Measurements from ENCODE around the gene SPRR2E. TPM values are rescaled to one million over a fixed set of nuclear protein-coding genes. Genes with fewer than 3 reads are reported as not detected.
"Not testable (repeated sequence)": the region's sequence is repeated elsewhere in the genome, so short reads cannot be mapped to it uniquely, and the experiment has no call there.

The SPRR2E gene
- total RNA-seq, 2 donors from 2014 or later = not detected

- Mint-ChIP-seq H3K27ac (no peak overlapping the region), H3K4me1 (no peaks in the 10 kb centered on the region), H3K27me3 (peaks cover 35% of the 10 kb centered on the region), H3K9me3 (no peaks in the 10 kb centered on the region), H3K36me3 (ENCODE audit: low read depth) (no peaks in the 10 kb centered on the region), H3K4me3 (no peak overlapping the region)
- peak; percentile 40 for ATAC-seq (replicated peaks)
Observed at GRCh38 chr1:153100245-153100644, 5.9 kb upstream of the SPRR2E start.

GRCh38 chr1:153099461-153100045, 5.2 kb upstream of the SPRR2E start:
- H3K27me3 Mint-ChIP-seq = peaks cover 34% of the 10 kb centered on the region
- no peaks in the 10 kb centered on the region for H3K4me1 Mint-ChIP-seq
- no peaks in the 10 kb centered on the region for H3K9me3 Mint-ChIP-seq
- H3K27ac Mint-ChIP-seq = no peak overlapping the region
- H3K36me3 Mint-ChIP-seq (ENCODE audit: low read depth) = no peaks in the 10 kb centered on the region
- no peak for ATAC-seq (replicated peaks)
- no peak overlapping the region for H3K4me3 Mint-ChIP-seq

GRCh38 chr1:153095764-153096163, 1.4 kb upstream of the SPRR2E start:
- Mint-ChIP-seq H3K4me1 (no peaks in the 10 kb centered on the region), H3K27me3 (peaks cover 24% of the 10 kb centered on the region), H3K4me3 (no peak overlapping the region), H3K36me3 (ENCODE audit: low read depth) (no peaks in the 10 kb centered on the region), H3K27ac (no peak overlapping the region), H3K9me3 (no peaks in the 10 kb centered on the region)
- ATAC-seq (replicated peaks) = no peak

- no peaks in the 10 kb centered on the region for H3K36me3 Mint-ChIP-seq (ENCODE audit: low read depth)
- no peak for ATAC-seq (replicated peaks)
- no peak overlapping the region for H3K27ac Mint-ChIP-seq
- peaks cover 34% of the 10 kb centered on the region for H3K27me3 Mint-ChIP-seq
- H3K4me3 Mint-ChIP-seq = no peak overlapping the region
- H3K9me3 Mint-ChIP-seq = no peaks in the 10 kb centered on the region
- no peaks in the 10 kb centered on the region for H3K4me1 Mint-ChIP-seq
Observed at GRCh38 chr1:153087652-153088051, 6.7 kb downstream of the SPRR2E start.

GRCh38 chr1:153081736-153082135, 12.6 kb downstream of the SPRR2E start:
- no peaks in the 10 kb centered on the region for H3K36me3 Mint-ChIP-seq (ENCODE audit: low read depth)
- no peak overlapping the region for H3K4me3 Mint-ChIP-seq
- no peak for ATAC-seq (replicated peaks)
- H3K9me3 Mint-ChIP-seq = peaks cover 5% of the 10 kb centered on the region
- H3K27me3 Mint-ChIP-seq = peaks cover 32% of the 10 kb centered on the region
- H3K27ac Mint-ChIP-seq = no peak overlapping the region
- no peaks in the 10 kb centered on the region for H3K4me1 Mint-ChIP-seq

- peaks cover 17% of the 10 kb centered on the region for H3K27me3 Mint-ChIP-seq
- no peaks in the 10 kb centered on the region for H3K9me3 Mint-ChIP-seq
- H3K36me3 Mint-ChIP-seq (ENCODE audit: low read depth) = no peaks in the 10 kb centered on the region
- no peak for ATAC-seq (replicated peaks)
- no peaks in the 10 kb centered on the region for H3K4me1 Mint-ChIP-seq
- H3K27ac Mint-ChIP-seq = no peak overlapping the region
- no peak overlapping the region for H3K4me3 Mint-ChIP-seq
Observed at GRCh38 chr1:153072806-153073726, 21.3 kb downstream of the SPRR2E start.

GRCh38 chr1:153071511-153071910, 22.8 kb downstream of the SPRR2E start, which contains the start of gene SPRR2B:
SPRR2B (minus strand) TSS chr1:153071611; CDS start chr1:153070839, 772 bp downstream.
- Mint-ChIP-seq H3K9me3 (no peaks in the 10 kb centered on the region), H3K4me1 (no peaks in the 10 kb centered on the region), H3K4me3 (no peak within 1 kb of the TSS), H3K27ac (no peak within 1 kb of the TSS), H3K36me3 (ENCODE audit: low read depth) (no peaks in the 10 kb centered on the region), H3K27me3 (peaks cover 23% of the 10 kb centered on the region)
- ATAC-seq (replicated peaks) = no peak

GRCh38 chr1:153070243-153070642, 24.1 kb downstream of the SPRR2E start:
- H3K27me3 Mint-ChIP-seq = peaks cover 29% of the 10 kb centered on the region
- no peak for ATAC-seq (replicated peaks)

GRCh38 chr1:153058826-153059784, 35.2 kb downstream of the SPRR2E start:
- Mint-ChIP-seq H3K36me3 (ENCODE audit: low read depth) (no peaks in the 10 kb centered on the region), H3K27me3 (peaks cover 36% of the 10 kb centered on the region), H3K4me1 (no peaks in the 10 kb centered on the region), H3K4me3 (no peak overlapping the region), H3K27ac (no peak overlapping the region), H3K9me3 (no peaks in the 10 kb centered on the region)
- ATAC-seq (replicated peaks) = no peak

More at GRCh38 chr1:153070243-153070642, 24.1 kb downstream of the SPRR2E start:
- Mint-ChIP-seq H3K4me3 (no peak overlapping the region), H3K36me3 (ENCODE audit: low read depth) (no peaks in the 10 kb centered on the region), H3K9me3 (no peaks in the 10 kb centered on the region), H3K4me1 (no peaks in the 10 kb centered on the region), H3K27ac (no peak overlapping the region)

GRCh38 chr1:153058154-153058553, 36.2 kb downstream of the SPRR2E start:
- no peak overlapping the region for H3K27ac Mint-ChIP-seq
- ATAC-seq (replicated peaks) = no peak
- no peaks in the 10 kb centered on the region for H3K9me3 Mint-ChIP-seq
- H3K27me3 Mint-ChIP-seq = peaks cover 45% of the 10 kb centered on the region
- H3K36me3 Mint-ChIP-seq (ENCODE audit: low read depth) = no peaks in the 10 kb centered on the region
- H3K4me1 Mint-ChIP-seq = no peaks in the 10 kb centered on the region
- no peak overlapping the region for H3K4me3 Mint-ChIP-seq

- Mint-ChIP-seq H3K36me3 (ENCODE audit: low read depth) (no peaks in the 10 kb centered on the region), H3K4me3 (no peak within 1 kb of the TSS), H3K27ac (no peak within 1 kb of the TSS), H3K4me1 (no peaks in the 10 kb centered on the region), H3K9me3 (peaks cover 3% of the 10 kb centered on the region), H3K27me3 (peaks cover 51% of the 10 kb centered on the region)
- no peak for ATAC-seq (replicated peaks)
Observed at GRCh38 chr1:153057375-153057774, 37.0 kb downstream of the SPRR2E start, which contains the start of gene SPRR2A. SPRR2A (minus strand) TSS chr1:153057512; CDS start chr1:153056735, 777 bp downstream.

- not testable (repeated sequence) for H3K36me3 Mint-ChIP-seq (ENCODE audit: low read depth)
Observed at GRCh38 chr1:153056111-153056510, 38.2 kb downstream of the SPRR2E start.

GRCh38 chr1:153049211-153049610, 45.1 kb downstream of the SPRR2E start:
- Mint-ChIP-seq H3K27ac (no peak overlapping the region), H3K27me3 (peaks cover 62% of the 10 kb centered on the region), H3K9me3 (peaks cover 3% of the 10 kb centered on the region), H3K36me3 (ENCODE audit: low read depth) (no peaks in the 10 kb centered on the region), H3K4me3 (no peak overlapping the region), H3K4me1 (no peaks in the 10 kb centered on the region)
- no peak for ATAC-seq (replicated peaks)

More at GRCh38 chr1:153056111-153056510, 38.2 kb downstream of the SPRR2E start:
- H3K4me1 Mint-ChIP-seq; ATAC-seq (replicated peaks); H3K4me3 Mint-ChIP-seq; H3K27ac Mint-ChIP-seq; H3K9me3 Mint-ChIP-seq: not testable (repeated sequence)
- peaks cover 59% of the 10 kb centered on the region for H3K27me3 Mint-ChIP-seq
